Testis (tissue), 3 donors: Measurements from ENCODE around the gene SERPINB3. TPM values are rescaled to one million over a fixed set of nuclear protein-coding genes. Genes with fewer than 3 reads are reported as not detected.

Experiments
- DNase-seq: peaks from one replicate; pipeline ENCODE4 v3.0.0-alpha.2; 2019
- H3K27ac ChIP-seq, 2 donors: fragments of 200-600 bp; sonication (generic); one replicate each; pipeline ENCODE4 v1.5.1; 2019
- H3K27me3 ChIP-seq: fragments of 200-600 bp; sonication (generic); one replicate; pipeline ENCODE4 v1.5.1; 2019
- H3K36me3 ChIP-seq: fragments of 200-600 bp; sonication (generic); one replicate; pipeline ENCODE4 v1.5.1; 2017; ENCODE audit warnings: low read depth; ENCODE audit errors: missing control alignments
- H3K4me1 ChIP-seq: fragments of 200-600 bp; sonication (generic); one replicate; pipeline ENCODE4 v1.5.1; 2019
- H3K4me3 ChIP-seq, 2 donors: fragments of 200-600 bp; sonication (generic); one replicate each; pipeline ENCODE4 v1.5.1; 2017 to 2019
- H3K9me3 ChIP-seq: fragments of 200-600 bp; sonication (generic); one replicate; pipeline ENCODE4 v1.5.1; 2017
- POLR2A ChIP-seq: fragments of 450-650 bp; IDR thresholded peaks from one replicate; pipeline ENCODE4 v1.6.1; 2017; ENCODE audit warnings: antibody characterized with exemption, mild to moderate bottlenecking, moderate library complexity
- WGBS, 2 donors: methylation state at CpG; one replicate each; pipeline ENCODE4 v1.1.5; 2018; 5-methylcytosine and 5-hydroxymethylcytosine counted together
- intact Hi-C: fragments of 100-400 bp; cut with DNase I; formaldehyde crosslinking; loops from one replicate; pipeline ENCODE4 v1.15.1; 2023; ENCODE audit warnings: low total_unique reads
- polyA plus RNA-seq: library from polyadenylated mRNA; stranded (reverse); fragments of 350-450 nt; fragmentation: Illumina TruSeq; extraction: RNeasy Lipid Tissue Mini Kit (QIAGEN cat#74804); gene quantifications from one replicate; pipeline ENCODE4 v1.2.3, GENCODE V29; 2014; ENCODE audit warnings: low read depth, low replicate concordance; ENCODE audit not compliant: insufficient read depth
- total RNA-seq, 2 donors: library from RNA; depleted of rRNA; stranded (reverse); fragments of >200 nt; gene quantifications; one replicate each; pipeline ENCODE4 v1.2.3, GENCODE V29; 2016
- TF ChIP-seq, protein P1 (sequence below), 3 experiments: fragments of 450-650 bp in 2 of 3; fragments of 200-600 bp in 1 of 3; sonication (generic) in 1 of 3; IDR thresholded peaks; one replicate each; pipeline ENCODE4 v1.5.1; 2016 to 2019; ENCODE audit warnings: antibody characterized with exemption in 3 of 3, mild to moderate bottlenecking in 2 of 3, moderate library complexity in 1 of 3

Gene SERPINB3
- total and polyA plus RNA-seq, 3 donors from 2014 or later: 0.74 to 2.4 (median 1.1) TPM

GRCh38 chr18:63617049-63617914 is 44.4 kb downstream of the SERPINB3 start:
- no peak overlapping the region for H3K27ac ChIP-seq

DNA sequence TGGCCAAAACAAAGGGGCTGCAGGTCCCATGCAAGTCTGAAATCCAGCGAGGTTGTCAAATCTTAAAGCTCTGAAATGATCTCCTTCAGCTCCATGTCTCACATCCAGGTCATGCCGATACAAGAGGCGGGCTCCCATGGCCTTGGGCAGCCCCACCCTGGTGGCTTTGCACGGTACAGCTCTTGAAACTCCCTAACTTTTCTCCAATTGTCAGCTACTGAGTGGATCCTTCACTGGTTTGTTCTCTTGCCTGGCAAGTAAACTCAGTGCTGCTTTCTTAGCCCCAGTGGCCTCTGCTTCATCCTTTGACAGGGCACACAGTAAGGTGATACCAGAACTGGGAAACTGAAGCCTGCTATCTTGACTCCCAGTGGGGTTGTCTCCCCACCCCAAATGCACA is 48.3 kb downstream of the SERPINB3 start:
- H3K27ac ChIP-seq: no peak overlapping the region
- DNase-seq: no peak
- no peak for TF ChIP-seq POLR2A
- TF ChIP-seq, protein P1, sequence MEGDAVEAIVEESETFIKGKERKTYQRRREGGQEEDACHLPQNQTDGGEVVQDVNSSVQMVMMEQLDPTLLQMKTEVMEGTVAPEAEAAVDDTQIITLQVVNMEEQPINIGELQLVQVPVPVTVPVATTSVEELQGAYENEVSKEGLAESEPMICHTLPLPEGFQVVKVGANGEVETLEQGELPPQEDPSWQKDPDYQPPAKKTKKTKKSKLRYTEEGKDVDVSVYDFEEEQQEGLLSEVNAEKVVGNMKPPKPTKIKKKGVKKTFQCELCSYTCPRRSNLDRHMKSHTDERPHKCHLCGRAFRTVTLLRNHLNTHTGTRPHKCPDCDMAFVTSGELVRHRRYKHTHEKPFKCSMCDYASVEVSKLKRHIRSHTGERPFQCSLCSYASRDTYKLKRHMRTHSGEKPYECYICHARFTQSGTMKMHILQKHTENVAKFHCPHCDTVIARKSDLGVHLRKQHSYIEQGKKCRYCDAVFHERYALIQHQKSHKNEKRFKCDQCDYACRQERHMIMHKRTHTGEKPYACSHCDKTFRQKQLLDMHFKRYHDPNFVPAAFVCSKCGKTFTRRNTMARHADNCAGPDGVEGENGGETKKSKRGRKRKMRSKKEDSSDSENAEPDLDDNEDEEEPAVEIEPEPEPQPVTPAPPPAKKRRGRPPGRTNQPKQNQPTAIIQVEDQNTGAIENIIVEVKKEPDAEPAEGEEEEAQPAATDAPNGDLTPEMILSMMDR (IDR thresholded peaks at IDR 0.05): no peak

More at GRCh38 chr18:63617049-63617914, 44.4 kb downstream of the SERPINB3 start:
- no peak for TF ChIP-seq POLR2A
- TF ChIP-seq, protein P1 (IDR thresholded peaks at IDR 0.05): no peak
- Histone ChIP-seq H3K9me3 (no peaks in the 10 kb centered on the region), H3K27me3 (no peaks in the 10 kb centered on the region), H3K36me3 (no peaks in the 10 kb centered on the region), H3K4me1 (no peaks in the 10 kb centered on the region), H3K4me3 (no peak overlapping the region)
- DNase-seq: no peak
- intact Hi-C loops: no loop called here
- WGBS, 2 donors: 36 to 38% methylated on average over 3 of the region's 3 CpGs

DNA sequence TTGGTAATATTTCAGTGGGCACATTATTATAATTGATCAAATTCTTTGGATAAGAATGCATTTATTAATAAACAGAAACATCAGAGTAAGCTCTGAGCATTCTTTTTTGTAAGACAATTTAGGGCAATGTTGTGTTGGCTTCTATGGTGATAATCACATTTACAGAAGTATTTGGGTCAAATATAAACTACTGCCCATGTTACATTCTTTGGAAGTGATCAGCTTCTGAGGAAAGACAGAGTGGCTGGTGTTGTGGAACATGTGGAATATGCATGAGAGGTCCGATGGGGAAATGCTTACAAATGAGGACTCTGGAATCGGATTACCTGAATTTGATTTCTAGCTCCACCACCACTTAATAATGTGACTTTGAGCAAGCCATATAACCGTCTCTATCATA is 55.2 kb downstream of the SERPINB3 start:
- TF ChIP-seq, protein P1 (IDR thresholded peaks at IDR 0.05): no peak
- no peak for TF ChIP-seq POLR2A
- H3K9me3 ChIP-seq: no peaks in the 10 kb centered on the region
- no peaks in the 10 kb centered on the region for H3K27me3 ChIP-seq
- no peak for DNase-seq
- no peaks in the 10 kb centered on the region for H3K4me1 ChIP-seq
- H3K27ac ChIP-seq: no peak overlapping the region
- intact Hi-C loops: no loop called here
- 79 to 87% methylated on average over 3 of the region's 3 CpGs for WGBS, 2 donors
- no peak overlapping the region for H3K4me3 ChIP-seq
- no peaks in the 10 kb centered on the region for H3K36me3 ChIP-seq

More for the DNA sequence above, 48.3 kb downstream of the SERPINB3 start:
- no peaks in the 10 kb centered on the region for H3K36me3 ChIP-seq
- 84 to 90% methylated on average over 4 of the region's 4 CpGs for WGBS, 2 donors
- no peaks in the 10 kb centered on the region for H3K9me3 ChIP-seq
- H3K27me3 ChIP-seq: no peaks in the 10 kb centered on the region
- intact Hi-C loops: no loop called here
- H3K4me1 ChIP-seq: no peaks in the 10 kb centered on the region
- H3K4me3 ChIP-seq: no peak overlapping the region

Other genes starting within 250 kb of the SERPINB3 start
- gene VPS4B, start 239.4 kb downstream of the SERPINB3 start, total RNA-seq: 10 to 100 TPM; 25.6 to 30.9 TPM
- 36.0 TPM for gene VPS4B, start 239.4 kb downstream of the SERPINB3 start, polyA plus RNA-seq
- gene SERPINB5, start 184.9 kb downstream of the SERPINB3 start, total RNA-seq: 1 to 10 TPM; 1.7 to 8.1 TPM
- gene SERPINB5, start 184.9 kb downstream of the SERPINB3 start, polyA plus RNA-seq: 15.6 TPM
- under 1 TPM; 0.56 to 0.94 TPM for gene SERPINB12, start 119.5 kb downstream of the SERPINB3 start, total RNA-seq
- 1.1 TPM for gene SERPINB12, start 119.5 kb downstream of the SERPINB3 start, polyA plus RNA-seq
- gene SERPINB13, start 74.5 kb downstream of the SERPINB3 start, total RNA-seq: not detected
- gene SERPINB13, start 74.5 kb downstream of the SERPINB3 start, polyA plus RNA-seq: not detected
- gene SERPINB4, start 17.6 kb downstream of the SERPINB3 start, total RNA-seq: under 1 TPM in 1 of 2 donors, not detected in 1; 0.24 TPM
- 0.90 TPM for gene SERPINB4, start 17.6 kb downstream of the SERPINB3 start, polyA plus RNA-seq
- gene SERPINB11, start 41.1 kb upstream of the SERPINB3 start, total RNA-seq: 1 to 10 TPM in 1 of 2 donors, under 1 TPM in 1; 0.50 to 2.0 TPM
- 0.34 TPM for gene SERPINB11, start 41.1 kb upstream of the SERPINB3 start, polyA plus RNA-seq
- under 1 TPM in 1 of 2 donors, not detected in 1; 0.25 TPM for gene SERPINB7, start 113.5 kb upstream of the SERPINB3 start, total RNA-seq
- 0.16 TPM for gene SERPINB7, start 113.5 kb upstream of the SERPINB3 start, polyA plus RNA-seq
- gene SERPINB2, start 225.8 kb upstream of the SERPINB3 start, total RNA-seq: not detected
- not detected for gene SERPINB2, start 225.8 kb upstream of the SERPINB3 start, polyA plus RNA-seq
- not detected for gene SERPINB10, start 246.1 kb upstream of the SERPINB3 start, total RNA-seq
- not detected for gene SERPINB10, start 246.1 kb upstream of the SERPINB3 start, polyA plus RNA-seq